Measurements from ENCODE around the gene SERINC3.

The SERINC3 gene

DNA sequence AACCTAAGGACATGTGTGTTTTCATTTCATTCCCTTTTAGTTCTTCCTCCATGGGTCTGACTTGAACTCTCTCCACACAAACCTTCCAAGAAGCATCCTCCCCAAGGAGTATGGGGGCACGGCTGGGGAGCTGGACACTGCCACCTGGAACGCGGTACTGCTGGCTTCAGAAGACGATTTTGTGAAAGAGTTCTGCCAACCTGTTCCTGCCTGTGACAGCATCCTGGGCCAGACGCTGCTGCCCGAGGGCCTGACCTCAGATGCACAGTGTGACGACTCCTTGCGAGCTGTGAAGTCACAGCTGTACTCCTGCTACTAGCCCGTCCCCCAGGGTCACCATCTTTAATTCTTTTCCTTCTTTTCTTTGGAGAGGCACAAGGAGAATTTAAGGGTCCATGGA is 32.6 kb downstream of the SERINC3 start:
- TF ChIP-seq, protein P1, sequence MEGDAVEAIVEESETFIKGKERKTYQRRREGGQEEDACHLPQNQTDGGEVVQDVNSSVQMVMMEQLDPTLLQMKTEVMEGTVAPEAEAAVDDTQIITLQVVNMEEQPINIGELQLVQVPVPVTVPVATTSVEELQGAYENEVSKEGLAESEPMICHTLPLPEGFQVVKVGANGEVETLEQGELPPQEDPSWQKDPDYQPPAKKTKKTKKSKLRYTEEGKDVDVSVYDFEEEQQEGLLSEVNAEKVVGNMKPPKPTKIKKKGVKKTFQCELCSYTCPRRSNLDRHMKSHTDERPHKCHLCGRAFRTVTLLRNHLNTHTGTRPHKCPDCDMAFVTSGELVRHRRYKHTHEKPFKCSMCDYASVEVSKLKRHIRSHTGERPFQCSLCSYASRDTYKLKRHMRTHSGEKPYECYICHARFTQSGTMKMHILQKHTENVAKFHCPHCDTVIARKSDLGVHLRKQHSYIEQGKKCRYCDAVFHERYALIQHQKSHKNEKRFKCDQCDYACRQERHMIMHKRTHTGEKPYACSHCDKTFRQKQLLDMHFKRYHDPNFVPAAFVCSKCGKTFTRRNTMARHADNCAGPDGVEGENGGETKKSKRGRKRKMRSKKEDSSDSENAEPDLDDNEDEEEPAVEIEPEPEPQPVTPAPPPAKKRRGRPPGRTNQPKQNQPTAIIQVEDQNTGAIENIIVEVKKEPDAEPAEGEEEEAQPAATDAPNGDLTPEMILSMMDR (conservative IDR thresholded peaks at IDR 0.05; ENCODE audit: low read depth, low read length): no peak
- no peak overlapping the region for H3K4me3 ChIP-seq (ENCODE audit: low read depth, low read length)
- no peak for DNase-seq (ENCODE audit: low read depth)

DNA sequence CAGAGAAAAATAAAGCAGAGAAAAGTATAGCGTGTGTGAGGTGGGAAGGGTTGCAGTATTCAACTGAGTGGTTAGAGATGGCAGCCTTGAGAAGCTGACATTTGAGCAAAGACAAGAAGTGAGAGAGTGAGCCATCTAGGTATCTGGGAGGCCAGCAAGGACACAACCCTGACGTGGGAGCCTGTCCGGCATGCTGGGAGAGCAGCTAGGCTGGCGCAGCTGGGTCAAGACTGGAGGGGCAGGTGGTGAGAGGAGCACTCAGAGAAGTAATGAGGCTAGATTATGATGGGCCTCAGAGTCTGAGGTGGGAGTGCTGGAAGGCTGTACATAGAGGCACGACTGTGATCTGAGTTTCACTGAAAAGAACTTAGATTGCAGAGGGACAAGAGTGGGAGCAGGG is 33.3 kb downstream of the SERINC3 start:
- TF ChIP-seq, protein P1 (conservative IDR thresholded peaks at IDR 0.05; ENCODE audit: low read depth, low read length): no peak
- no peak for DNase-seq (ENCODE audit: low read depth)
- H3K4me3 ChIP-seq (ENCODE audit: low read depth, low read length): no peak overlapping the region

DNA sequence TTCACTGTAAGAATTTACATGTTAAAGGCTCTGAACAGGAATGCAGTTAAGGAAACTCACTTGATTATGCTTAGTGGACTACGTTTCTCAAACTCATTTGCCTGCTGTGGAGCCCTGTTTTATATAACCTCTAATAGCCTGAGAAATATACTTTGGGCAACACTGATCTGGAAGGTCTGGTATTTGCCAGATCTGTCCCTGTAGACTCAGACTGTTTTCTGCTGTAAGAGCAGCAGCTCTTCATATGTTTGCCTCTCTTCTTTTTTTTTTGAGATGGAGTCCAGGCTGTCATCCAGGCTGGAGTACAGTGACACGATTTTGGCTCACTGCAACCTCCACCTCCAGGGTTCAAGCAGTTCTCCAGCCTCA is 36.1 kb downstream of the SERINC3 start:
- DNase-seq (ENCODE audit: low read depth): no peak
- H3K4me3 ChIP-seq (ENCODE audit: low read depth, low read length): no peak overlapping the region
- TF ChIP-seq, protein P1 (conservative IDR thresholded peaks at IDR 0.05; ENCODE audit: low read depth, low read length): no peak

DNA sequence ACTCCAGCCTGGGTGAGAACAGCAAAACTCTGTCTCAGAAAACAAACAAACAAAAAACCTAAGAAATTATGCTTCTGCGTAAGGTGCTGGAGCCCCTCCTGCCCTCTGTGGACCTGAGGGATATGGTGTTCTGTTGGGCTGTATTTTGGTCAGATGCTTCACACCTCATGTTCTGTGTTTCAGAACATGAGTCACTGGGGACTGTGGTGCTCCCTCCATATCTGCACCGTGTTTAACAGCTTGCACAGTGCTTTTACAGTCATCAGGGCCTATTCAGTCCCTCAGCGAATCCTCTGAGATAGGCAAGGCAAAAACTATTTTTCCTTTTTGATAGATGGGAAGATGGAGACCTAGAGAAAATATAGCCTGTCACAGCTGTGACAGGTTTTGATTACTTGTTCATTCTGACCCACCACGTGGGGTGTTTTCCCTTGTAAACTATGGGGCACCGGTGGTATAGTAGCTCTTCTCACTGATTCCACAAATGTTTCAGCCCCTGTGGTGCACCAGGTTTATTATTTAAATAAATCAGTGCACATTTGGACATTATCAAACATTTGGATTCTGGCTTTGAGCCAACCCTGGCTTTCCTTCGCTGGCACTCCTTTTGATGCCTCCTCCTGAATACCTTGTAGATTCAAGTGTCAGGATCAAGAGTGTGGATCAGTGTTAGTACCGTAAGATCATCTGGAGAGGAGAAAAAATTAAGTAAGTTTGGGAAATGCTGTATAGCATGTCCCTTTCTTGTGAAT is 36.6 kb downstream of the SERINC3 start:
- TF ChIP-seq, protein P1 (conservative IDR thresholded peaks at IDR 0.05; ENCODE audit: low read depth, low read length): no peak
- H3K4me3 ChIP-seq (ENCODE audit: low read depth, low read length): no peak overlapping the region
- peak; percentile 37 for DNase-seq (ENCODE audit: low read depth)

DNA sequence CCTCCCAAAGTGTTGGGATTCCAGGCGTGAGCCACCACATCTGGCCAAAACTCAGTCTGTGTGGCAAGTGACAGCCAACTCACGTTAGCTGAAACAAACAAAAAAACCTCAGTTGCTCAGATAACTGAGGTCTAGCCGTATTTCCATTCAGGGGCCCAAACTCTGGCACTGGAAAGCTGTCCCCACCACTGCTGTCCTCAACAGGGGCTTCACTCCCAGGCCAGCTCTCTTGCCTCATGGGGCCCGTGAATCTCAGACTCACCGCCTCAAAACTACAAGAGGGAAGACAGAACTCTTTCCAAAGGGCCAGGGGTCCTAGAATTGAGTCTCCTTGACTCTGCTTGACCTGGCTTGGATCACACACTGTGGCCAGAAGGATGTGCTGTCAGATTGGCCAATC is 38.8 kb downstream of the SERINC3 start:
- H3K4me3 ChIP-seq (ENCODE audit: low read depth, low read length): no peak overlapping the region
- TF ChIP-seq, protein P1 (conservative IDR thresholded peaks at IDR 0.05; ENCODE audit: low read depth, low read length): no peak
- no peak for DNase-seq (ENCODE audit: low read depth)

DNA sequence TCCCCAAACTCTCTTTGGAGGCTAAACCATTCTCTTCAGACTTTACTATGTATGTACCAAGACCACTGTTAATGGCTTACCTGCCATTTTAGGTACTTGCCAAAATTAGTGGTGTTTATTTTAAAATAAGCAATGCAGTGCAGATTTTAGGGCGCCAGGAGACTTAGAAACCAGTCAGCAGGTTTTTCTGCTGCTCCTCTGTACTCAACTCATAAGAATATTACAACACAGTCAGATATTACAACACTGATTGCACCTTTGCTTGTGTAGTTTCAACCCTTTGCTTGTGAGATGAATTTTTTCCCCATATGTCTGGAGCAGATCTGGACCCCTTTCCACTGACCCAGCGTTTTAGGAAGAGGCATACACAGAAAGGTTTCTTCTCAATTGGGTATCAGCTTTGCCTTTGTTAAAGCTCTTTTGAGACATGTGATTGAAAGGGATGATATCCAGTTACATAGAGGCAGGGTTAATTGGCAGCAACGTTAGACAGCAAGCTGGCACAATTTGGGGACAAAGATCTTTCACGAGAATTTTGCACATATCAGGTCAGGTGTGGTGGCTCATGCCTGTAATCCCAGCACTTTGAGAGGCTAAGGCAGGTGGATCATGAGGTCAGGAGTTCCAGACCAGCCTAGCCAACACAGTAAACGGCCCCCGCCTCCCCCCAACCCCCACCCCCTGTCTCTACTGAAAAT is 40.0 kb downstream of the SERINC3 start:
- no peak for DNase-seq (ENCODE audit: low read depth)
- TF ChIP-seq, protein P1 (conservative IDR thresholded peaks at IDR 0.05; ENCODE audit: low read depth, low read length): no peak
- no peak overlapping the region for H3K4me3 ChIP-seq (ENCODE audit: low read depth, low read length)

DNA sequence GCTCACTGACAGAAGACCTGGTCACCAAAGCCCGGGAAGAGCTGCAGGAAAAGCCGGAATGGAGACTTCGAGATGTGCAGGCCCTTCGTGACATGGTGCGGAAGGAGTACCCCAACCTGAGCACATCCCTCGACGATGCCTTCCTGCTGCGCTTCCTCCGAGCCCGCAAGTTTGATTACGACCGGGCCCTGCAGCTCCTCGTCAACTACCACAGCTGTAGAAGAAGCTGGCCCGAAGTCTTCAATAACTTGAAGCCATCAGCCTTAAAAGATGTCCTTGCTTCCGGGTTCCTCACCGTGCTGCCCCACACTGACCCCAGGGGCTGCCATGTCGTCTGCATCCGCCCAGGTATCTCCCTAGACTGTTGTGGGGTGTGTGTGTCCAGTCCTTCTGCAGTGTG is 41.8 kb downstream of the SERINC3 start:
- no peak overlapping the region for H3K4me3 ChIP-seq (ENCODE audit: low read depth, low read length)
- TF ChIP-seq, protein P1 (conservative IDR thresholded peaks at IDR 0.05; ENCODE audit: low read depth, low read length): no peak
- no peak for DNase-seq (ENCODE audit: low read depth)
